SK-N-MC (cell line): ENCODE data around the gene KRTAP2-3.
"Not testable (repeated sequence)": the region's sequence is repeated elsewhere in the genome, so short reads cannot be mapped to it uniquely, and the experiment has no call there.

Source experiments
- DNase-seq: peaks from one replicate; pipeline ENCODE4 v3.0.0-alpha.2; 2011; ENCODE audit warnings: low read depth, low spot score
- H3K27ac ChIP-seq: fragments of 200-600 bp; sonication (generic); 2 replicates; pipeline ENCODE4 v1.5.1; 2016; ENCODE audit warnings: mixed run types
- H3K36me3 ChIP-seq: fragments of 200-600 bp; sonication (generic); 2 replicates; pipeline ENCODE4 v1.6.1; 2017; ENCODE audit warnings: antibody characterized with exemption, low read length, mixed read lengths; ENCODE audit not compliant: insufficient read depth
- H3K4me3 ChIP-seq: fragments of 200-600 bp; sonication (generic); 2 replicates; pipeline ENCODE4 v1.5.1; 2016
- H3K9ac ChIP-seq: fragments of 200-600 bp; sonication (generic); 2 replicates; pipeline ENCODE4 v1.8.0; 2017; ENCODE audit warnings: mixed run types, mixed read lengths; ENCODE audit not compliant: insufficient read length
- H3K9me3 ChIP-seq: fragments of 200-600 bp; sonication (generic); 2 replicates; pipeline ENCODE4 v1.6.1; 2017; ENCODE audit warnings: low read depth, mild to moderate bottlenecking, antibody characterized with exemption, low read length, moderate library complexity, mixed read lengths
- EZH2 ChIP-seq: fragments of 200-600 bp; sonication (generic); IDR thresholded peaks from one replicate; pipeline ENCODE4 v1.6.1; 2017; ENCODE audit warnings: antibody characterized with exemption
- FOXP2 ChIP-seq: optimal IDR thresholded peaks from 2 replicates; pipeline ENCODE3; 2011; ENCODE audit warnings: mild to moderate bottlenecking, moderate library complexity; ENCODE audit not compliant: insufficient read depth; ENCODE audit errors: extremely low read length, control extremely low read depth
- POLR2AphosphoS5 ChIP-seq: IDR thresholded peaks from 2 replicates; pipeline ENCODE4 v1.6.1; 2012; ENCODE audit warnings: mild to moderate bottlenecking, low read depth, low read length, borderline replicate concordance

KRTAP2-3 gene

GRCh38 chr17:41071606-41072360 is 11.9 kb upstream of the KRTAP2-3 start:
- H3K36me3 ChIP-seq, result no peaks in the 10 kb centered on the region
- no peak overlapping the region for H3K4me3 ChIP-seq
- no peak for DNase-seq

GRCh38 chr17:41069031-41069430 is 9.1 kb upstream of the KRTAP2-3 start:
- no peak overlapping the region for H3K4me3 ChIP-seq
- TF ChIP-seq POLR2AphosphoS5 (no peak), FOXP2 (no peak), EZH2 (no peak)
- DNase-seq, result no peak
- no peaks in the 10 kb centered on the region for H3K36me3 ChIP-seq
- H3K27ac ChIP-seq, result no peak overlapping the region
- no peaks in the 10 kb centered on the region for H3K9me3 ChIP-seq
- H3K9ac ChIP-seq, result no peak overlapping the region

More at GRCh38 chr17:41071606-41072360, 11.9 kb upstream of the KRTAP2-3 start:
- Histone ChIP-seq H3K9ac (no peak overlapping the region), H3K9me3 (no peaks in the 10 kb centered on the region), H3K27ac (no peak overlapping the region)
- no peak for TF ChIP-seq EZH2
- TF ChIP-seq POLR2AphosphoS5, result no peak
- TF ChIP-seq FOXP2, result no peak

- no peak for DNase-seq
- peak overlapping the region; percentile 65 for H3K27ac ChIP-seq
- no peak overlapping the region for H3K9ac ChIP-seq
- no peak for TF ChIP-seq POLR2AphosphoS5
- peak; percentile 29 for TF ChIP-seq FOXP2
- H3K36me3 ChIP-seq, result no peaks in the 10 kb centered on the region
- H3K4me3 ChIP-seq, result 0 out of 2 replicates have a peak overlapping the region, but pooled peaks have one; percentile 32
- no peaks in the 10 kb centered on the region for H3K9me3 ChIP-seq
Measured at GRCh38 chr17:41067281-41067680, 7.4 kb upstream of the KRTAP2-3 start.

GRCh38 chr17:41065829-41066624 is 6.1 kb upstream of the KRTAP2-3 start, which contains the start of gene KRTAP2-4:
Gene KRTAP2-4, minus strand, starts transcription at chr17:41065879. Its CDS starts 34 bp downstream, at chr17:41065845.
- no peak within 1 kb of the TSS for H3K9ac ChIP-seq
- TF ChIP-seq FOXP2 (no peak), EZH2 (no peak), POLR2AphosphoS5 (no peak)
- DNase-seq, result no peak
- H3K36me3 ChIP-seq, result no peaks in the 10 kb centered on the region
- no peaks in the 10 kb centered on the region for H3K9me3 ChIP-seq
- H3K4me3 ChIP-seq, result no peak within 1 kb of the TSS
- no peak within 1 kb of the TSS for H3K27ac ChIP-seq

- not testable (repeated sequence) for DNase-seq, H3K4me3 ChIP-seq, H3K36me3 ChIP-seq, H3K9ac ChIP-seq, H3K27ac ChIP-seq, H3K9me3 ChIP-seq
Measured at GRCh38 chr17:41065016-41065689, 5.2 kb upstream of the KRTAP2-3 start.

- H3K9me3 ChIP-seq, result no peaks in the 10 kb centered on the region
- H3K27ac ChIP-seq, result no peak overlapping the region
- no peak overlapping the region for H3K4me3 ChIP-seq
- no peak for DNase-seq
- no peaks in the 10 kb centered on the region for H3K36me3 ChIP-seq
- no peak overlapping the region for H3K9ac ChIP-seq
- TF ChIP-seq EZH2 (no peak), FOXP2 (no peak), POLR2AphosphoS5 (no peak)
Measured at GRCh38 chr17:41064301-41064700, 4.4 kb upstream of the KRTAP2-3 start.

GRCh38 chr17:41063449-41063848 is 3.5 kb upstream of the KRTAP2-3 start:
- Histone ChIP-seq H3K36me3 (no peaks in the 10 kb centered on the region), H3K27ac (no peak overlapping the region), H3K9ac (no peak overlapping the region), H3K4me3 (no peak overlapping the region), H3K9me3 (no peaks in the 10 kb centered on the region)
- DNase-seq, result no peak
- TF ChIP-seq FOXP2 (no peak), EZH2 (no peak), POLR2AphosphoS5 (no peak)

GRCh38 chr17:41061964-41062363 is 2.0 kb upstream of the KRTAP2-3 start:
- H3K36me3 ChIP-seq, result no peaks in the 10 kb centered on the region
- H3K4me3 ChIP-seq, result no peak overlapping the region
- H3K27ac ChIP-seq, result peak overlapping the region; percentile 56; the same call in 1 of the 2 replicates
- DNase-seq, result no peak
- H3K9me3 ChIP-seq, result no peaks in the 10 kb centered on the region
- H3K9ac ChIP-seq, result no peak overlapping the region
- TF ChIP-seq EZH2 (no peak), FOXP2 (no peak), POLR2AphosphoS5 (no peak)

- H3K4me3 ChIP-seq, H3K27ac ChIP-seq, DNase-seq, H3K36me3 ChIP-seq, H3K9me3 ChIP-seq: not testable (repeated sequence)
- peak overlapping the region; percentile 25 for H3K9ac ChIP-seq
Measured at GRCh38 chr17:41059276-41060051, 450 bp downstream of the KRTAP2-3 start.
